ENCODE data around the gene PNN. TPM values are rescaled to one million over a fixed set of nuclear protein-coding genes. Genes with fewer than 3 reads are reported as not detected.

Gene PNN
- total RNA-seq, 1 experiment from 2014 or later: 167 TPM

- Histone ChIP-seq H2BK12ac (ENCODE audit: insufficient read length, low read depth, low read length) (no peak overlapping the region), H2AK5ac (ENCODE audit: insufficient read length, low read length) (no peak overlapping the region), H2AFZ (ENCODE audit: low read length) (no peak overlapping the region), H3K23me2 (ENCODE audit: insufficient read length, low read depth, low read length, poor library complexity, severe bottlenecking) (no peaks in the 10 kb centered on the region), H3K79me1 (ENCODE audit: insufficient read depth, low read depth, low read length, poor library complexity, severe bottlenecking) (no peaks in the 10 kb centered on the region), H2BK15ac (ENCODE audit: low read depth, low read length) (no peak overlapping the region), H3K18ac (ENCODE audit: insufficient read length, low read depth, low read length) (no peak overlapping the region), H4K91ac (ENCODE audit: insufficient read length, low read depth, low read length) (no peak overlapping the region), H3K56ac (ENCODE audit: insufficient read length, low read depth, low read length) (no peak overlapping the region), H3K9ac (ENCODE audit: extremely low read depth, insufficient read length, low read length) (no peak overlapping the region), H4K8ac (replicated peaks; ENCODE audit: insufficient read length, low read depth, low read length) (no peak overlapping the region), H3K9me3 (ENCODE audit: control insufficient read depth, low read depth, low read length) (no peaks in the 10 kb centered on the region), H3K4me1 (ENCODE audit: insufficient read depth, low read length) (no peaks in the 10 kb centered on the region), H4K20me1 (ENCODE audit: control insufficient read depth, insufficient read depth, insufficient read length) (no peaks in the 10 kb centered on the region), H3K27ac (ENCODE audit: insufficient read length, low read depth, low read length) (no peak overlapping the region), H3K23ac (ENCODE audit: insufficient read length, low read depth, low read length) (no peak overlapping the region), H2BK120ac (ENCODE audit: low read depth, low read length, poor library complexity, severe bottlenecking) (no peak overlapping the region), H3T11ph (ENCODE audit: low read length) (no peak overlapping the region), H3K79me2 (ENCODE audit: insufficient read depth, low read length) (no peaks in the 10 kb centered on the region), H4K5ac (ENCODE audit: insufficient read length, low read depth, low read length) (no peak overlapping the region), H3K4ac (ENCODE audit: low read depth, low read length) (no peak overlapping the region), H3K27me3 (ENCODE audit: insufficient read depth, low read length) (no peaks in the 10 kb centered on the region), H3K14ac (ENCODE audit: insufficient read depth, low read length) (no peak overlapping the region), H2BK20ac (ENCODE audit: low read depth, low read length, poor library complexity, severe bottlenecking) (no peak overlapping the region), H3K4me2 (ENCODE audit: insufficient read depth, insufficient read length, low read length) (no peak overlapping the region), H2BK5ac (ENCODE audit: insufficient read length, low read length) (no peak overlapping the region)
- no peak overlapping the region for H3K4me3 Mint-ChIP-seq
- TF ChIP-seq CTCF (conservative IDR thresholded peaks at IDR 0.05): no peak
- H3K4me1 Mint-ChIP-seq: peaks cover 3% of the 10 kb centered on the region in 2 experiments; a peak in 1 of 4 replicates
- H3K9me3 Mint-ChIP-seq: no peaks in the 10 kb centered on the region
- DNase-seq: no peak
- H3K36me3 Mint-ChIP-seq (ENCODE audit: insufficient read depth in 1 of 3, low read depth in 3 of 3): no peaks in the 10 kb centered on the region
- no peak overlapping the region for H3K27ac Mint-ChIP-seq
- no CpG with 5 or more reads among the region's 1 CpG for WGBS (ENCODE audit: extremely low coverage, insufficient read length, low lambda C conversion rate)
- no peaks in the 10 kb centered on the region for H3K27me3 Mint-ChIP-seq (ENCODE audit: low read depth)
Observed at GRCh38 chr14:39229222-39229543, 54.1 kb downstream of the PNN start.

Data from H9 (cell line).